SKM-1 treated with dmso at 0.1 percent for 144 hours (cell line): Measurements from ENCODE around the gene MIAT.
A peak's percentile ranks its signal among the peaks of the same experiment; 100 is the strongest.

ENCODE experiments used
- DNase-seq: peaks from one replicate; lab custom pipeline; 2025; ENCODE audit not compliant: unreplicated experiment; lab: John Stamatoyannopoulos, UW

MIAT gene

DNA sequence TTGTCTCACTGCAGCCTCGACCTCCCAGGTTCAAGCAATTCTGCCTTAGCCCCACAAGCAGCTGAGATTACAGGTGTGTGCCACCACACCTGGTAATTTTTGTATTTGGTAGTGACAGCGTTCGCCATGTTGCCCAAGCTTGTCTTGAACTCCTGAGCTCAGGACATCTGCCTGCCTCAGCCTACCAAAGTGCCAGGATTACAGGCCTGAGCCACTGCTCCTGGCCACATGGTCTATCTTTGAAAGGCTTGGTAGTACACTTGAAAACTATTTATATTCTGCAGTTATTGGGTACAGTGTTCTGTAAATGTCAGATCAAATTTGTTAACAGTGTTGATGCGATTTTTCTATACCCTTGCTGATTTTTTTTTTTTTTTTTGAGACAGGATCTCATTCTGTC lies 26.1 kb upstream of the MIAT start:
- no peak for DNase-seq

DNA sequence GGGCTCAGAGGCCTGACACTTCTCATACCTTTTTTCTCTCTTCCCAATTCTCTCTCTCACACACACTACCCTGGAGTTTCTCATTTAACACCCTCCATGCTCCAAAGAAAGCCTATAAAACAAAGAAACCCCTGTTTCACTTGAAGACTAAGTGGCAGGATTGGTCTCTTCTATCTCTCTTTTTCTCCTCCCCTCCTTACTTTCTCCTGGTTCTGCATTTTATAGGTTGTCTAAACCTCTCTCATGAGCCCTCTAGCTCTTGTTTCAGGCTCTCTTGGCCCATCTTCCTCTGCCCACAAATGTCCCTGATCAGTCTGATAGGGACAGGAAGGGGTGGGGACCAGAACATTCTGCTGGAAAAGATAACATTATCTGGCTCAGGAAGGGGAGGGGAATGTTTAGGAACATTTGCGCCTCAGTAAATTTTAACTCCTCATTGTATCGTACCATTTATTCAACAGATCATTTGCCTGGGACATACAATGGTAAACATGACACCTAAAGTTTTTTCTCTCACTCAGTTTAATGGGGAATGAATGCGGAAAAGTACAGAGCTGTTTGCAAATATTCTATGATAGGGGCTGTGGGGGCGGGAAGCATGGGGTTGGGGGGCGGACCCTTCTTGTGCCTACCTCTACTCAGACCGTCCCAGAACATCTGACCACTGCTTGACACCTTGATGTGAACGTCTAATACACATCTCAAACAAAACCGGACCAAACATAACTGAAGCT lies 24.8 kb upstream of the MIAT start:
- no peak for DNase-seq

DNA sequence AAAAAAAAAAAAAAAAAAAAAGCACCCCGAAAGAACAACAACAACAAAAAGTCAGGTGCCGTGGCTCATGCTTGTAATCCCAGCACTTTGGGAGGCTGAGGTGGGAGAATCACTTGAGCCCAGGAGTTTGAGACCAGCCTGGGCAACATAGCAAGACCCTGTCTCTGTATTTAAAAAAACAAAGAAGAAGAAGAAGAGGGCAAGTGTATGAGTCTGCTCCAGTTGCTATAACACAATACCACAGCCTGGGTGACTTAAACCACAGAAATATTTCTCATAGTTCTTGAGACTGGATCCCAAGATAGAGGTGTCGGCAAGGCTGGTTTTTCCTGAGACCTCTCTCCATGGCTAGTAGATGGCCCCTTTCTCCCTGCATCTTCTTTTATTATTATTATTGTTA lies 23.2 kb upstream of the MIAT start:
- no peak for DNase-seq

DNA sequence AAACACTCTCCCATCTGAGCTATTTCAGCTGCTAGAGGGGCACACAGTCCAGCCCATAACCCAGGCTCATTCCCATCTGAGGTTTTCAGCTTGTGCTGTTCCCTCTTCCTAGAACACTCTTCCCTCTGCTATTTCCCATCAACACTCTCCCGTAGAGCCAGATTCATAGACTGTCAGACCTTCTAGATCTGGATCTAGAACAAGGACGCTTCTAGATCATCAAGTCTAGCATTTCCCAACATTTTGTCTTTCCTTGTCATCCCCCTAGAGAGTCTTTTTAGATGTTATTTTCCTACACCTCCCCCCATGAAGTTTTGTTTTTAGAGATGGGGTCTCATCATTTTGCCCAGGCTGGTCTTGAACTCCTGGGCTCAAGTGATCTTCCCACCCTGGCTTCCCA lies 22.3 kb upstream of the MIAT start:
- no peak for DNase-seq

DNA sequence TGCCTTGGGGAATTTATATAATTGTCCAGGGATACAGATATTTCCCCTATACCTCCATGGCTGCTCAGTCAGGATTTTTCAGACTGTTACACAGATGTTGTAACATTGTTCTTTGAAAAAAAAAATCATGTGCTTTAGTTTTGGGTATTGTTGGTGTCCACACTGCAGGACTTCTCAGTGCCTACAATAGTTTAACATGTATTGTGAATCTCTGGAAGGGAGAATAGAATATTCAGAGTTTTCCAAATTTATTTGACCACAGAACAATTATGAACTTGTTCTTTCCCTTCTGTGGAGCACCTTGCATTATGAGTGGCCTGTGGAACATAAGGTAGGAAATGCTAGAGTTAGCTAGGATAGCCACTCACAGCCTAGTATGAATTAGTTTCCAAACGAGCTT lies 21.1 kb upstream of the MIAT start:
- no peak for DNase-seq

DNA sequence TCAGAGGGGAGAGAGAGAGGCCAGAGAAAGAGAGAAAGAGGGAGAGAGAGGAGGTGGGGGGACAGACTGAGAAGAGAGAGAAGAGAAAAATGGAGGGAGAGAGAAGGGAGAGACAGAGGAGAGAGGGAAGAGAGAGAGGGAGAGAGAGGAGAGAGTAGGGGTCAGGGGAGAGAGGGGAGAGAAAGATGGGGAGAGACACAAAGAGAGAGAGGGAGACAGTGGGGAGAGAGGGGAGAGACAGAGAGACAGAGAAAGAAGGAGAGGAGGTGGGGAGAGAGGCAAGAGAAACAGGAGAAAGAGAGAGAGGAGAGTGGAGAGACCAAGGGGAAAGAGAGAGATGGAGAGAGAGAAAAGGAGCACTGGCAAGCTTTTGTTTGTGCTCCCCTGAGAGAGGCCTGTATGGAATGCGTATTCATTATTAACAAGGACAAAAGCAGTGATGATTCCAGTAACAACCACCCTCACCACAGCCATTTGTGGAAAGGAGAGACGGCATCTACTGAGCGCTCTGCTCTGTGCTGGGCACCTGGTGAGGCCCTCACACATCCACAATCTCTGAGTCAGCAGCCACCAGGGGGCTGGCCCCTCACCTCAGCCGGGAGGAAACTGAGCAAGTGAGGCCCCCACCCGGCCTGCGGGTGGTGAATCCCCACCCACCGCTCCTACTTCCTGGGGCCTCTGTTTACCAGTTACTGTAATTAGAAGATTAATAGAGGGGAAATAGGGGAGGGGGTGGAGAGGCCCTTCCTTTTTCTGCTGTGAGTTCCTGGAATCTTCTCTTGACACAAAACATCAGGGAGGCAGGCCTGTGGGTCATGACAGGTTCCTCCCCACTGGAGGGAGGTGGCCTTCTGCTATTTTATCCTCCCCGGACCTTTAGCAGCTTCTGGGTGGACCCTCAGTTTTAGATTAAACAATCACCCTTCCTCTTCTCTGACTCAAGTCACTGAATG lies 14.6 kb upstream of the MIAT start:
- DNase-seq, result no peak

DNA sequence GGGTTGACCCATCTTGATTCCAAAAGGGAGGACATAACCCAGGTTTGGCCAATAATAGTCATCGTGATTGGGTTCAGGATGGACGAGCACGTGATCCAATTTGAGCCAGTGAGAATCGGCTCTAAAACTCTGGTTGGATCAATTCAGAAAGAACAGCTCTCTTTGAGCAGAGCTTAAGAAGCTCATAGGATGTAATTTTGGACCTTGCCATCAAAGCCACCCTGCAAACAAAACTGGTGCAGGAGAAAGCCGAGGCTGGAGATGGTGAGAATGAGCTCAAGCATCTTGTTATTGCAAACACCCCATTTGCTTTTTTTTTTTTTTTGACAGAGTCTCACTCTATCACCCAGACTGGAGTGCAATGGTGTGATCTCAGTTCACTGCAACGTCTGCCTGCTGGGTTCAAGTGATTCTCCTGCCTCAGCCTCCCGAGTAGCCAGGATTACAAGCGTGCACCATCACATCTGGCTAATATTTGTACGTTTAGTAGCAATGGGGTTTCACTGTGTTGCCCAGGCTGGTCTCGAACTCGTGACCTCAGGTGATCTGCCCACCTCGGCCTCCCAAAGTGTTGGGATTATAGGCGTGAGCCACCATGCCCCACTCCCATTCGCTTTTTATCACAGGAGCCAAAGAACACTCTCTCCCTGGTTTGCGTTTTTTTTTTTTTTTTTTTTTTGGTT lies 13.8 kb upstream of the MIAT start:
- no peak for DNase-seq

DNA sequence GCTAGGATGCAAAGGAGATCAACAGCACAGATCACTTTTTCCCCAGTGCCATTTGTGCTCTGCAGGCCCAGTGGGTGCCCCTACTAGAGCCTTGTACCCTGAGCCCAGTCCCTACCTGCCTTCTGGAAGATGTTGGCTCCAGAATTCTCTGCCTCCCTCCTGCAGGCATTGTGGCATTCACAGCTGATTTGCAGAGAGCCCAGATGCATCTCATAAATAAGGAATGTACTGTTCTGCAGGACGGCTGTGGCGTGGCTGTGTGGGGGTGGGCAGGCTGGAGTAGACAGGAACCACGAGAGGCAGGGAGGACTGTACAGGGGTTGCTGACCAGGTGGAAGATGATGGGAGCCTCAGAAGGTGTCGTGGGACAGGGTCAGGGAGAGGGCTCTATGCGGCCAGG lies 11.2 kb upstream of the MIAT start:
- no peak for DNase-seq

DNA sequence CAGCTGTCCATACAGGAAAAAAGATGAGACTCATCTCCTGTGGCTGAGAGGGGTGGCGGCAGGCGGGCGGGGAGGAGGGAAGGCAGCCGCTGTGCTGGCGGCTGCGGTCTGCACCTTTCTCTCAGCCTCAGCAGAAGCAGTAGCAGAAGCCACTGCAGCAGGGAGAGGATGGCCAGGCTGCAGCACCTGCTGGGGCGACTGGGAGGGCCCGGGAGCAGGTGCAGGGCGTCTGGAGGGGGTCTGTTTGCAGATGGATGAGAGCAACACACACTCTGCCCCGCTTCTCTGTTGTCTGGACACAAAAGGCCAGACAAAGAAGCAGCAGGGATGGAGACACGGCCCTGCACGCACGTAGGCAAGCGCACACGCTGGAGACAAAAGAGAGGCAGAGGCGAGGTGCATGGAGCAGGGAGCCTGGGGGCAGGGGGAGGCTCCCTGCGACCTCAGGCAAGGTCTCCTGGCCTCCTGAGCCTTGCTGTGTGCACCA lies 9.3 kb upstream of the MIAT start:
- DNase-seq, result no peak

DNA sequence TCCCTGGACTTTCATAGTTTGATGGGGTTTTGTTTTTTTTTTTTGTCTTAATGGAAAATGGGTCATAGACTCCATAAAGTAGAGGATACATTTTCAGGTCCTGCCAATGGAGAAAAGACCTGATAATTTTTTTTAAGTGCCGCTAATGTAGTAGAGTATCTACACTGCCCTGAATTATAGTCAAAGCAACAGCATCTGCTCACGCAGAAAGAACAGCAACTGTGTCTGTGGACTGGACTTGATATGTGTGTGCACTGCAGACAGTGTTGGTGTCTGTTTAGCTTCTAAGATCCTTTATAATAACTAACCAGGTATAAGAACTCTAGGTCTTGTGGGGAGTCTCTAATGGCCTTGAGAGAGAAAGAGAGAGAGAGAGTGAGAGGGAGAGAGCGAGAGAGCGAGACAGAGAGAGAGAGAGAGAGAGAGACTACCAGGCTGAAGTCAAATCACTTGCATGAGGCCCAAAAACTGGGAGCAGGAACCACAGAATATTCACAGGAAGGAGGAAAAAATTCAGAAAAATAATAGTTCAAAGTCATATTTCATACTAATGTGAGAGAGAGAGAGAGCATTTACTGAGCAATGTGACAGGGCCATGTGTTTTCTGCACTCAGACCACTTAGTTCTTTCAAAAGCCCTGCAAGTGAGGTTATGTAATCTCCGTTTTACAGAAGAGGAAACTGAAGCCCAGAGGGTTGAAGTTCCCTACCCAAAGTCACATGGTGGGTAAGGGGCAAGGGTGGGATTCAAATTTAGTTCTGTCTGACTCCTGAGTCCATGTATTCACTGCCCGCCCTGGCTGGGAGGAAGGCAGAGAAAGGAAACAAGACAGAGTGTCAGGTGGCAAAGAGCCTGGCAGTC lies 8.6 kb upstream of the MIAT start:
- DNase-seq, result peak; percentile 93

DNA sequence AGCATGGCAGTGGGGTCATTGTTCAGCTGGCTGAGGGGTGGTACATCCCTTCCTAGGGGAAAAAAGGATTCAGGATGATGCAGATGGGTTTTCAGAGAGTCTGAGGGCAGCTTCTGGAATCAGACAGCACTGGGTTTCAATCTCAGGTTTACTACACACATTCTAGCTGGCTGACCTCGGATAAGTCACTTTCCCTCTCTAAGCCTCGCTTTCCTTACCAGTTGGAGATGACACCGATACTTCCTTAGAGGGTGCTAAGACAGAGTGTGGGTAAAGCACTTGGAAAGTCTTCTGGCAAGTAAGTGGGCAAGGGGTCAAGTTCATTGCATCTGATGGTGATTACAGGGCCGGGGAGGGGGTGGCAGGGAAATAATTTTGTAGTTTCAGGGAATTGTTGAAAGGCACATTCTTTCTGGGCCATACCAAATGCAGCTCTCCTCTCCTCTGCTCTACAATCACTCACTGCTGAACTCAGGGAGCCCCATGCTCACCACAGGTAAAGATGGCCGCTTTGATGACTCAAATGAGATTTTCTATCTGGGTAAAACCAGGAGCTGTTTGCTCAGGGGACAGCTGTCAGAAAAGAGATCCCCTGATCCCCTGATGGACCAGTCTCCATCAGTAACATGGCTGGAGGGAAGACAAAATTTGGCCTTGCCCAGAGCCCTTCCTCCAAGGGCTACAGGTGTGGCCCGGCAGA lies 6.5 kb upstream of the MIAT start:
- DNase-seq, result no peak

DNA sequence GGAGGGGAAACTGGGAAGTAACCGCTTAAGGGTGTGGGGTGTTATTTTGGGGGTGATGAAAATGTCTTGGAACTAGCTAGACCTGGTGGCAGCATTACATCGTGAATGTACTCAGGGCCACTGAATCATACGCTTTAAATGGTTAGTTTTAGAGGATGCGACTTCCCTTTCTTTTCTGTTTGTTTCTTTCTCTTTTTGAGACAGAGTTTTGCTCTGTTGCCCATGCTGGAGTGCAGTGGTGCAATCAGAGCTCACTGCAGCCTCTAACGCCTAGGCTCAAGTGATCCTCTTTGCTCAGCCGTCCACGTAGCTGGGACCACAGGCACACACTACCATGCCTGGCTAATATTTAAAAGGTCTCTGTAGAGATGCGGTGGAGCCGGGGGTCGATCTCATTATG lies 5.6 kb upstream of the MIAT start:
- DNase-seq, result no peak

DNA sequence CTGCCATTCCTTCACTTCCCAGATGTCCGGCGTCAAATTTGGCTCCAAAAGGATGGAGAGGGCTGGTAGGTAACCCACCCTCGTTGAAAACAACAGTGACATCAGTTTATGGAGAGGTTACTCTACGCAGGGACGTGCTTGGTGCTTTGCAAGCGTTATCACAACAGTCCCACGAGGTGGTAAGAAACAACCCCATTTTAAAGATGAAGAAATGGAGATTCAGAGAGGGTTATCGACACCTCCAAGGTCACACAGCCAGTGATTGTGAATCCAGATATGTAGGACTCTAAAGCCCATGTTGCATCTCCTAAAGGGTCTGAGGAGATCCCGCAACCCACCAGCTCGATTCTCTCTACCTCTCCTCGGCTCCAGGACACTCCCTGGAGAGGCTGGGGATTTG lies 773 bp downstream of the MIAT start:
- DNase-seq, result no peak

DNA sequence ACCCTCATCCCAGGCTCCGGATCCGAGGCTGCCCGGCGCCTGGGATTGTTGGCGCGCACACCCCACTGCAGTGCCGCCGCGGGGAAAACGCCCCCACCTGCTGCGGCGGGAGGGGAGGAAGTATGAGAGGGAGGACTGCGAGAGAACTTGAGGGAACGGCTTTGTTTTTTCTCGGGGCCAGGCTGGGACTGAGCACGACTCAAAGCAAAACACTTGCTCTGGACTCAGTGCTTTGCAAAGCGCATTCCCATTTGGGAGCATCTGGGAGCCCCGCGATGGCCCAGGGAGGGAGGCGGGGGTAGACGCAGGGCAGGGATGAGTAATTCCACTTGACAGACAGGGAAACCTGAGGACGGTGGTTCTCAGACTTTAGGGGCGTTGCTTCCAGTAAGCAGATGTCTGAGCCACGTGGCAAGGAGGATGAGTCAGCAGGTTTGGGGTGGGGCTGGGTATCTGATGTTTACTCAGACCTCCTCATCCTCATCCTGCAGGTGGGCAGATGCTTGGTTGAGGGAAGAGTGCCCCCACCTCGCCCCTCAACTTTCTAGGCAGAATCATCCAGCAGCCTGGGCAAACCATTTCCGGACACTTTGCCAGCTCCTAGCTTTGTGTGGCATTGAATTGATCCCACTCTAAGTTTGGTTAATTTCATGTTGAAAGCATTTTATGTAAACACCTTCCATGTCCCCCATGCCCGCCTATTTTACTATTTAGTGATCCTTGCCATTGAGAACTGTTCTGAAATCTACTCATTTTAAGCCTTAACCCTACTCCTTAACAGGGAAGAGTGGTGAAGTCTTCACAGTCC lies 1.5 kb downstream of the MIAT start:
- peak; percentile 57 for DNase-seq

DNA sequence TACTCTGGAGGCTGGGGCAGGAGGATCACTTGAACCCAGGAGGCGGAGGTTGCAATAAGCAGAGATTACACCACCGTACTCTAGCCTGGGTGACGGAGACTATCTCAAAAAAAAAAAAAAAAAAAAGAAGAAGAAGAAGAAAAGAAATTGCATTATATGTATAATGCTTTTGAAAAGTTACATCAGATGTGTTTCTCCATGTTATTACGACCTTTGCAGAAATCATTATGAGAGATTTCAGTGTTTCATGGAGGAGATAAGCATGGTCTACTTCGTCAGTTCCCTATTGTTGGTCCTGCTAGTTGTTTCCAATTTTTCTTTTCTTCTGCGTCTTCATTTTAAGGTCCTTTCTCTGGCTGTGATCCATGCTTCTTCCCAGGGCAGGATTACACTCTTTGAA lies 3.0 kb downstream of the MIAT start:
- peak; percentile 5 for DNase-seq

DNA sequence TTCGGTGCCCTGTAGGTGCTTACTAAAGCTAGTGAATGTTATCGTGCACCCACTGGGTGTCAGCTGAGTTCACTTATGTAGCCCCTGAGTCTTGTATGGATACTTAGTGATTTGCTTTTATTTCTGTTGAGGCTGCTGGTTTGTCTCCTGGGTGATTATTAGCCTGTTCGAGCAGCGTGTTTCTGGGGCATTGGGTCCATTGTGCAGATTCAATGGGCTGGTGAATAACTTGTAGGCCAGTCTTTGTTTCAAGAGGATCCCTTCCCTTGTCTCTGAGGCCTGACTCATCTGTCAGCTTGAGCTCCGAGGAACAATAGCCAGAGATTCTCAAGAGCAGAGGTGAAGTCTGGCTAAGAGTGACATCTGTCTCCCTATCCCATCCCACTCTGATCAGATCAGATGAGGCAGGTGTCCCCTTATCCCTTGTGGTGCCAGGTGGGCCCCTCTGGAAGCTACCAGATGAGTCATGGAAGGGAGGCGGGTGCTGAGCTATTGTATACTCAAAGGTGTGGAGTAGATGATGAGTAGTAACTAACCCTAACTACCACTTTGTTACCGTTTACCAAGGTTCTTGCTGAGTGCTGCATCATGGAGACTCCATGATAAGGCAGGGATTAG lies 3.7 kb downstream of the MIAT start:
- no peak for DNase-seq

DNA sequence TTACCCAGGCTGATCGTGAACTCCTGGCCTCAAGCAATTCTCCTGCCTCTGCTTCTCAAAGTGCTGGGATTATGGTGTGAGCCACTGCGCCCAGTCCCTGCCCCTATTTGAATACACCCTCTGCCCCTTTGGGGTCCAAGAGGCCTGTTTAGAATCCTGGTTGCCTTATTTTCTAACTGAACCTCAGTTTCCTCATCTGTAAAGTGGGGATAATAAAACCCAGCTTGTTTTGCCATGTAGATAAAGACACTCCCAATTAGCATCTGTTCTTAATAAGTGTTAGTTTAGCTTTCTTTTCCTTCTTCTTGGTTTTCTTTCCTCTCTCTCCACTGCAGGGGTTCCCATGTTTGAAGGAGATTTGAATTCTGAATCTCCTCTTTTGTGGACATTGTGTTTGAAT lies 4.8 kb downstream of the MIAT start:
- DNase-seq, result no peak

DNA sequence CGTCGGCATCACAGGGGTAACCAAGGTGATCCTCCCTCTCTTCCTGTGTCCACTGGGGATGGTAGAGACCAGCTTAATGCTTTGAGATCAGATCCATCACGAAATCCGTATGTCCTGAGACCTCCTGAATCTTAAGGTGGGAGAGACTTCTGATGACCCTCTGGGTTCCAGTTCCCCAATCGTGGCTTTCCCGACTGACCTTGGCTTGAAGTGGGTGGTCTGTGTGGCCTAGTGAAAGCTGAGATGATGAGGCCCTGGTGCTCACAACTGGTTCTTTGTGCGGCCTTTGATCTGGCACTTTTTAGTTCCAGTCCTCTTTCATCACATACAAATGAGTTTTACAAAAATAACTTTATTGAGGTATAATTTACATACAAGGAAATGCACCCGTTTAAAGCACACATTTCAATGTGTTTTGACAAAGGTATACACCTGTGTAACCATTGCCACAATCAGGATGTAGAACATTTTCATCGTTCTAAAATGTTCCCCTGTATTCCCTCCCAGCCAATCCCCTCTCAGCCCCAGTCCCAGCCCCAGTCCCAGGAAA lies 6.1 kb downstream of the MIAT start:
- no peak for DNase-seq

DNA sequence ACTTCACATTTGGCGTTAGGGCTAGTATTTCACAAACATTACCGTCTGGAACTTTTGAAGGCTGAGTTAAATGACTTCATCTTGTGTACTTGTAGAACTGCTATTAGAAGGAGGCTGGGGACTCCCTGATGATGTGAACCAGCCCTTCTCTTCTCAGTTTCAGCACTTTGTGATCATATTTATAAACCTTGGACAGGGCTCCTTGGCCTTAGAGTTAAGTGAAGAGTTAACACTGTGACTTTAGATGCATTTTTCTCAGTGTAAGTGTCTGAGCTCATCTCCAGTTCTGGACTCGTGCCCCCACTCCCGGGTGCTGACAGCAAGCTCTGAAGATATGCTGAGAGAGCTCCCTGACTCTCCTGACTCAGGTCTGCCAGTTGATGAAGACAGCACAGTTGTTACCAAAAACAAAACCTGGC lies 8.4 kb downstream of the MIAT start:
- DNase-seq, result no peak
